HFFc6 (cell line): ENCODE results near the gene DISC1. TPM values are rescaled to one million over a fixed set of nuclear protein-coding genes. Genes with fewer than 3 reads are reported as not detected.
A peak's percentile ranks its signal among the peaks of the same experiment; 100 is the strongest.

Source experiments
- DNase-seq: peaks from one replicate; pipeline ENCODE4 v3.0.0-alpha.2; 2018
- H3K27ac Mint-ChIP-seq: 2 replicates; pipeline ENCODE4 v1.8.0; 2020; ENCODE audit warnings: mild to moderate bottlenecking, mixed read lengths
- H3K27me3 Mint-ChIP-seq: 2 replicates; pipeline ENCODE4 v1.8.0; 2021; ENCODE audit warnings: mild to moderate bottlenecking, moderate library complexity, mixed read lengths; ENCODE audit not compliant: insufficient read depth
- H3K36me3 Mint-ChIP-seq: 2 replicates; pipeline ENCODE4 v1.8.0; 2021; ENCODE audit warnings: low read depth, mixed read lengths
- H3K4me1 Mint-ChIP-seq: 2 replicates; pipeline ENCODE4 v1.8.0; 2020; ENCODE audit warnings: low read depth, mixed read lengths
- H3K4me3 Mint-ChIP-seq: 2 replicates; pipeline ENCODE4 v1.8.0; 2020; ENCODE audit warnings: mild to moderate bottlenecking, moderate library complexity, mixed read lengths
- H3K9me3 Mint-ChIP-seq: 2 replicates; pipeline ENCODE4 v1.8.0; 2020; ENCODE audit warnings: mild to moderate bottlenecking, mixed read lengths
- total RNA-seq, 6 experiments: library from RNA; stranded (reverse); fragmentation: NEBNext Ultra II Directional; extraction: Animal tissue kit (Norgen Biotek cat#: 25700); gene quantifications; 2 replicates in 1 of 6; 3 replicates in 5 of 6; pipeline ENCODE4 v1.2.3, GENCODE V29; 2021
- TF ChIP-seq, protein P1 (sequence below): fragments of 200-600 bp; sonication (generic); IDR thresholded peaks from 2 replicates; pipeline ENCODE4 v1.5.0; 2021; ENCODE audit warnings: antibody characterized with exemption, mild to moderate bottlenecking

Gene DISC1
- total RNA-seq, 6 experiments from 2014 or later: 1.3 to 4.3 (median 1.9) TPM

DNA sequence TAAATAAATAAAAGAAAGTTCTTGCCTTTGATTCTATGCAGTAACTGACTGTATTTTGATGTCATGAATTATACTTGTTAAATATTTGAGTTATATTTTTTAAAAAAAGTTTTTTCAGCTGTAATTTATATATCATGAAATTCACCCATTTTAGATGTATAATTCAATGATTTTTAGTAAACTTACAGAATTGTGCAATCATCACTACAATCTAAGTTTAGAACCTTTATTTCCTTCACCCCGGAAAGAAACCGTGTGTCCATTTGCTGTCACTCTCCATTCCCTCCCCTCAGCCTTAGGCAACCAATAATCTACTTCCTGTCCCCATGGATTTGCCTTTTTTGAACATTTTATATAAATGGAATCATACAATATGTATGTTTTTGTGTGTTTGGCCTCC, 32.5 kb upstream of the DISC1 start:
- no peak overlapping the region for H3K27ac Mint-ChIP-seq
- TF ChIP-seq, protein P1, sequence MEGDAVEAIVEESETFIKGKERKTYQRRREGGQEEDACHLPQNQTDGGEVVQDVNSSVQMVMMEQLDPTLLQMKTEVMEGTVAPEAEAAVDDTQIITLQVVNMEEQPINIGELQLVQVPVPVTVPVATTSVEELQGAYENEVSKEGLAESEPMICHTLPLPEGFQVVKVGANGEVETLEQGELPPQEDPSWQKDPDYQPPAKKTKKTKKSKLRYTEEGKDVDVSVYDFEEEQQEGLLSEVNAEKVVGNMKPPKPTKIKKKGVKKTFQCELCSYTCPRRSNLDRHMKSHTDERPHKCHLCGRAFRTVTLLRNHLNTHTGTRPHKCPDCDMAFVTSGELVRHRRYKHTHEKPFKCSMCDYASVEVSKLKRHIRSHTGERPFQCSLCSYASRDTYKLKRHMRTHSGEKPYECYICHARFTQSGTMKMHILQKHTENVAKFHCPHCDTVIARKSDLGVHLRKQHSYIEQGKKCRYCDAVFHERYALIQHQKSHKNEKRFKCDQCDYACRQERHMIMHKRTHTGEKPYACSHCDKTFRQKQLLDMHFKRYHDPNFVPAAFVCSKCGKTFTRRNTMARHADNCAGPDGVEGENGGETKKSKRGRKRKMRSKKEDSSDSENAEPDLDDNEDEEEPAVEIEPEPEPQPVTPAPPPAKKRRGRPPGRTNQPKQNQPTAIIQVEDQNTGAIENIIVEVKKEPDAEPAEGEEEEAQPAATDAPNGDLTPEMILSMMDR: no peak
- H3K9me3 Mint-ChIP-seq: no peaks in the 10 kb centered on the region
- no peaks in the 10 kb centered on the region for H3K36me3 Mint-ChIP-seq
- peaks cover 31% of the 10 kb centered on the region for H3K4me1 Mint-ChIP-seq
- no peak overlapping the region for H3K4me3 Mint-ChIP-seq
- peaks cover 5% of the 10 kb centered on the region; the same call in 1 of the 2 replicates for H3K27me3 Mint-ChIP-seq
- no peak for DNase-seq

DNA sequence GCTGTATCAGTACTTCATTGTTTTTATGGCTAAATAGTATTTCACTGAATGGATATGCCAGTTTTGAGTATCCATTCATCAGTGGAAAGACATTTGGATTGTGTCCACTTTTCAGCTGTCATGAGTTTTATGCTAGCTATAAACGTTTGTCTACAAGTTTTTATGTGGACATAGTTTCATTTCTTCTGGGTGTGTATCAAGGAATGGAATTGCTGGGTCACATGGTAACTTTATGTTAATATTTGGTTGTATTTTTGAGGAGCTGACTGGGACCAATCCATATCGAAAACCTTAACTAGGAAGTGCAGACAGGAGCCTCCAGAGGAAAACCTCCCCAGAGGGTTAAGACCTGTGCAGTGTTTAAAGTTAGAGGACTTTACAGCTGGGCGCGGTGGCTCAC, 31.8 kb upstream of the DISC1 start:
- H3K27me3 Mint-ChIP-seq: peaks cover 5% of the 10 kb centered on the region; the same call in 1 of the 2 replicates

DNA sequence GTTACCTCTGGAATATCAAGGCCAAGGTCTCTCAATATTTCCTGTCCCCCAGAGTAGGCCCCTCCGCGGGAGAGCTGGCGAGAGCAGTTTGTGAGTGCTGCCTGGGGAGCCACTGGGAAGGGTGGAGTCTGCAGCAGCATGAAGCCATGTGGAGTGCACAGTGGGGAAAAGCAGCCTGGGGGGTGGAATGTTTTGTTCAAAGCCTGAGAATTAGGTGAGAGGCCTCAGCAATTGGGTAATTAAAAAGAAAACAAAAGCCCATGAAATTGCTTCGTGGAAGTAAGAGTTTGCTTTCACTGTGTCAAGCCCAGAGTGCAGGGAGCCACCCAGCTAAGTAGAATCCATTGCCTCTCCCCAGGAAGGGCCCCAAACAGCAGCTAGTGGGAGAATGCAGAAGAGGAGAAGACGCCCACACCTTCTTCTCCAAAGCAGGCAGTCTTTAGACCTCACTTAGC, 30.2 kb upstream of the DISC1 start:
- TF ChIP-seq, protein P1: no peak
- Mint-ChIP-seq H3K27ac (no peak overlapping the region), H3K36me3 (no peaks in the 10 kb centered on the region), H3K4me3 (no peak overlapping the region), H3K27me3 (peaks cover 3% of the 10 kb centered on the region; the same call in 1 of the 2 replicates), H3K4me1 (peaks cover 36% of the 10 kb centered on the region), H3K9me3 (no peaks in the 10 kb centered on the region)
- DNase-seq: no peak

More for the DNA sequence above, 31.8 kb upstream of the DISC1 start:
- no peak for DNase-seq
- Mint-ChIP-seq H3K27ac (no peak overlapping the region), H3K4me3 (no peak overlapping the region), H3K4me1 (peaks cover 33% of the 10 kb centered on the region), H3K9me3 (no peaks in the 10 kb centered on the region), H3K36me3 (no peaks in the 10 kb centered on the region)
- TF ChIP-seq, protein P1: no peak

DNA sequence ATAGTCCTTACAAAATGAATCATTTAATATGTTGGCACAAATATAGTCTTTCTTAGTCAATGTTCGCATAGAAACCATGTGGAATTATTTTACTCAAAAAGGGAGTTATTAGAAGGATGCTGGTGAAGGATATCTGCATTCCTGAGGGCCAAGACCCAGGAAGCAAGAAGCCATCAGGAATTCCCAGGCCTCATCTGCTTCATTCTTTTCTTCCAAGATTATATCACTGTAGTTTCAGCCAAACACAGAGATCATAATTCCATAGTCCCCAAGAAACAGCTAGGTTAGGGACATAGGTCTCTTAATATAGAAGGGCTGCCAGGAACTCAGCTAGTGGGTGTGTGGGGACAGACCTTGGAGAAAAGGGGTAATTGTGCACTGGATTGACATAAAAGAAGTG, 28.6 kb upstream of the DISC1 start:
- H3K4me1 Mint-ChIP-seq: peaks cover 48% of the 10 kb centered on the region
- H3K36me3 Mint-ChIP-seq: no peaks in the 10 kb centered on the region
- no peak for DNase-seq
- no peak overlapping the region for H3K4me3 Mint-ChIP-seq
- peaks cover 3% of the 10 kb centered on the region; the same call in 1 of the 2 replicates for H3K27me3 Mint-ChIP-seq
- no peaks in the 10 kb centered on the region for H3K9me3 Mint-ChIP-seq
- no peak overlapping the region for H3K27ac Mint-ChIP-seq
- TF ChIP-seq, protein P1: no peak

DNA sequence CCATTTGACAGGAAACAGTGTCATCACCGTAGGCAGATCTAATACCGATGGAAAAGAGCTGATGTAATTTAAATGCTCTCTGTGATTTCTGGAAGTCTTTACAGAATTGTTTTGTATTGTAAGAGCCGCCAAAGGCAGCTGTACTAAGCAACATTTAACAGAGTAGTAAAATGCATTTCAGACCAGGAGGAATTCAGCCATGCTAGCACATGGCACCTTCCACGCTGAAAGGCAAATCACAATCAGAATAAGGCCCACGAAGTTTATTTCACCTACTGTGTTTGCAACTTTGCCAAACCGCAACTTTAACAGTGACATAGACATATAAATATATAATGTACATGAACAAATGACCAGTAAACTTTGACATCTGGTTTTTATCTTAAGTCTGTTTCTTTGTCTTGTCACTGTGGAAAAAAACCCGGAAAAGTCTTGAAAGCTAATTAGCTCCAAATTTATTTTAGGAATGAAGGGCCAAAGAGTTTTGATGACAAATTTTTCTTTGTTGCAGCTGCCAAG, 26.1 kb upstream of the DISC1 start:
- TF ChIP-seq, protein P1: no peak
- Mint-ChIP-seq H3K9me3 (no peaks in the 10 kb centered on the region), H3K27ac (peak overlapping the region; percentile 52)

More for the DNA sequence above, 26.1 kb upstream of the DISC1 start:
- no peaks in the 10 kb centered on the region for H3K36me3 Mint-ChIP-seq
- peaks cover 3% of the 10 kb centered on the region; the same call in 1 of the 2 replicates for H3K27me3 Mint-ChIP-seq
- peaks cover 58% of the 10 kb centered on the region for H3K4me1 Mint-ChIP-seq
- peak; percentile 18 for DNase-seq
- no peak overlapping the region for H3K4me3 Mint-ChIP-seq
